Trophoblast cell (in vitro differentiated cells and primary cell): ENCODE results near the gene STRAP. TPM values are rescaled to one million over a fixed set of nuclear protein-coding genes. Genes with fewer than 3 reads are reported as not detected.

Experiments used
- DNase-seq, 2 donors: peaks; one replicate each; pipeline ENCODE4 v3.0.0-alpha.2; 2016
- H2AFZ ChIP-seq: 2 replicates; pipeline ENCODE4 v1.6.1; 2013; ENCODE audit warnings: low read length, moderate library complexity, mild to moderate bottlenecking; ENCODE audit not compliant: insufficient read depth, poor library complexity
- H2AK5ac ChIP-seq: 2 replicates; pipeline ENCODE4 v1.6.1; 2013; ENCODE audit warnings: mild to moderate bottlenecking, low read length
- H2BK120ac ChIP-seq: 2 replicates; pipeline ENCODE4 v1.6.1; 2013; ENCODE audit warnings: low read length, mild to moderate bottlenecking, moderate library complexity; ENCODE audit not compliant: insufficient read depth, poor library complexity
- H2BK12ac ChIP-seq: 2 replicates; pipeline ENCODE4 v1.6.1; 2013; ENCODE audit warnings: mild to moderate bottlenecking, low read length, moderate library complexity
- H2BK5ac ChIP-seq: 2 replicates; pipeline ENCODE4 v1.6.1; 2013; ENCODE audit warnings: low read length, low read depth, moderate library complexity, mild to moderate bottlenecking; ENCODE audit not compliant: poor library complexity
- H3K14ac ChIP-seq: 2 replicates; pipeline ENCODE4 v1.6.1; 2013; ENCODE audit warnings: mild to moderate bottlenecking, low read length
- H3K18ac ChIP-seq: 2 replicates; pipeline ENCODE4 v1.6.1; 2013; ENCODE audit warnings: mild to moderate bottlenecking, low read length
- H3K23ac ChIP-seq: 2 replicates; pipeline ENCODE4 v1.6.1; 2013; ENCODE audit warnings: low read length
- H3K27ac ChIP-seq: 2 replicates; pipeline ENCODE4 v1.5.1; 2013; ENCODE audit warnings: low read depth, mild to moderate bottlenecking, inconsistent platforms, low read length, moderate library complexity
- H3K27me3 ChIP-seq: 2 replicates; pipeline ENCODE4 v1.6.1; 2013; ENCODE audit warnings: inconsistent platforms, mild to moderate bottlenecking, low read length, moderate library complexity; ENCODE audit not compliant: insufficient read depth
- H3K36me3 ChIP-seq, 2 experiments: 1 replicate in 1 of 2; 2 replicates in 1 of 2; pipeline ENCODE4 v1.6.1; 2013; ENCODE audit warnings: low read length in 2 of 2, mild to moderate bottlenecking in 2 of 2, moderate library complexity in 1 of 2; ENCODE audit not compliant: insufficient read depth in 2 of 2, control insufficient read depth in 1 of 2
- H3K4ac ChIP-seq: 2 replicates; pipeline ENCODE4 v1.6.1; 2013; ENCODE audit warnings: low read depth, mild to moderate bottlenecking, low read length, moderate library complexity
- H3K4me1 ChIP-seq, 2 experiments: 1 replicate in 1 of 2; 2 replicates in 1 of 2; pipeline ENCODE4 v1.6.1; 2013; ENCODE audit warnings: low read length in 2 of 2, mild to moderate bottlenecking in 2 of 2, moderate library complexity in 1 of 2; ENCODE audit not compliant: insufficient read depth in 2 of 2, control insufficient read depth in 1 of 2
- H3K4me2 ChIP-seq: 2 replicates; pipeline ENCODE4 v1.6.1; 2013; ENCODE audit warnings: inconsistent platforms, mild to moderate bottlenecking, low read length, moderate library complexity
- H3K4me3 ChIP-seq: 2 replicates; pipeline ENCODE4 v1.5.1; 2013; ENCODE audit warnings: mild to moderate bottlenecking, low read depth, low read length, inconsistent platforms
- H3K79me1 ChIP-seq: one replicate; pipeline ENCODE4 v1.6.1; 2013; ENCODE audit warnings: low read length
- H3K79me2 ChIP-seq: 2 replicates; pipeline ENCODE4 v1.6.1; 2013; ENCODE audit warnings: low read length, mild to moderate bottlenecking; ENCODE audit not compliant: control insufficient read depth, insufficient read depth, poor library complexity
- H3K9ac ChIP-seq: 2 replicates; pipeline ENCODE4 v1.6.1; 2013; ENCODE audit warnings: mild to moderate bottlenecking, low read length
- H3K9me3 ChIP-seq: 2 replicates; pipeline ENCODE4 v1.6.1; 2013; ENCODE audit warnings: low read depth, mild to moderate bottlenecking, control low read depth, inconsistent platforms, low read length; ENCODE audit not compliant: insufficient read depth
- H4K12ac ChIP-seq: 2 replicates; pipeline ENCODE4 v1.6.1; 2013; ENCODE audit warnings: low read depth, mild to moderate bottlenecking, low read length, moderate library complexity
- H4K8ac ChIP-seq: 2 replicates; pipeline ENCODE4 v1.6.1; 2013; ENCODE audit warnings: low read depth, mild to moderate bottlenecking, low read length, moderate library complexity
- H4K91ac ChIP-seq: one replicate; pipeline ENCODE4 v1.6.1; 2013; ENCODE audit warnings: low read depth, mild to moderate bottlenecking, low read length, moderate library complexity
- WGBS: extraction: QIAGEN DNeasy Blood & Tissue Kit; methylation state at CpG from one replicate; pipeline ENCODE4 v1.1.7; 2013; ENCODE audit warnings: missing lambda C conversion rate; ENCODE audit not compliant: insufficient read length, insufficient coverage; ENCODE audit errors: extremely low coverage; 5-methylcytosine and 5-hydroxymethylcytosine counted together
- polyA plus RNA-seq: library from polyadenylated mRNA; stranded (reverse); fragments of 200-250 nt; gene quantifications from 2 replicates; pipeline ENCODE4 v1.2.3, GENCODE V29; 2013

STRAP gene
- polyA plus RNA-seq: 226 and 235 TPM in 2 replicates

- no peaks in the 10 kb centered on the region for H3K9me3 ChIP-seq
- H3K27ac ChIP-seq: peak within 1 kb of the TSS; percentile 91
- H3K79me2 ChIP-seq: peaks cover 17% of the 10 kb centered on the region
- H3K4me3 ChIP-seq: peak within 1 kb of the TSS; percentile 94
- H2AK5ac ChIP-seq: peak within 1 kb of the TSS; percentile 31
- peak within 1 kb of the TSS; percentile 44 for H2BK120ac ChIP-seq
- peak within 1 kb of the TSS; percentile 75 for H4K91ac ChIP-seq
- H3K9ac ChIP-seq: peak within 1 kb of the TSS; percentile 94
- H3K14ac ChIP-seq: peak within 1 kb of the TSS; percentile 92
- no peak within 1 kb of the TSS for H2BK12ac ChIP-seq
- H4K8ac ChIP-seq: peak within 1 kb of the TSS; percentile 92
- H3K36me3 ChIP-seq: peaks cover 2 to 5% of the 10 kb centered on the region in 2 experiments
- H4K12ac ChIP-seq: peak within 1 kb of the TSS; percentile 87
- peak; percentile 99 for DNase-seq
- no peaks in the 10 kb centered on the region for H3K27me3 ChIP-seq
- peak within 1 kb of the TSS; percentile 55 for H2BK5ac ChIP-seq
- peak within 1 kb of the TSS; percentile 42 for H3K18ac ChIP-seq
- H2AFZ ChIP-seq: peak within 1 kb of the TSS; percentile 92
- H3K4me2 ChIP-seq: peak within 1 kb of the TSS; percentile 90
- H3K79me1 ChIP-seq: peaks cover 10% of the 10 kb centered on the region
- H3K23ac ChIP-seq: no peak within 1 kb of the TSS
- H3K4ac ChIP-seq: peak within 1 kb of the TSS; percentile 73
- no CpG with 5 or more reads among the region's 63 CpGs for WGBS
- H3K4me1 ChIP-seq: no peaks in the 10 kb centered on the region
Observed at GRCh38 chr12:15882118-15882971, at the start of gene STRAP. TSS of gene STRAP (plus strand) at chr12:15882387. CDS start at chr12:15882708, 321 bp downstream.

GRCh38 chr12:15834575-15834974 is 47.6 kb upstream of the STRAP start:
- H4K12ac ChIP-seq: no peak overlapping the region
- peak; percentile 27 to 87 for DNase-seq
- no peaks in the 10 kb centered on the region for H3K9me3 ChIP-seq
- no peak overlapping the region for H4K8ac ChIP-seq
- no peak overlapping the region for H2BK12ac ChIP-seq
- no peak overlapping the region for H3K27ac ChIP-seq
- no peak overlapping the region for H3K9ac ChIP-seq
- no peak overlapping the region for H4K91ac ChIP-seq
- no CpG with 5 or more reads among the region's 4 CpGs for WGBS
- H3K79me1 ChIP-seq: no peaks in the 10 kb centered on the region
- no peak overlapping the region for H2AFZ ChIP-seq
- no peak overlapping the region for H3K4ac ChIP-seq
- no peak overlapping the region for H2BK5ac ChIP-seq
- H3K23ac ChIP-seq: no peak overlapping the region
- H3K36me3 ChIP-seq: no peaks in the 10 kb centered on the region
- H3K4me1 ChIP-seq: no peaks in the 10 kb centered on the region
- H2BK120ac ChIP-seq: no peak overlapping the region
- H3K14ac ChIP-seq: no peak overlapping the region
- no peak overlapping the region for H3K4me2 ChIP-seq
- H3K4me3 ChIP-seq: no peak overlapping the region
- no peaks in the 10 kb centered on the region for H3K79me2 ChIP-seq
- no peak overlapping the region for H3K18ac ChIP-seq
- no peak overlapping the region for H2AK5ac ChIP-seq
- H3K27me3 ChIP-seq: no peaks in the 10 kb centered on the region

DNA sequence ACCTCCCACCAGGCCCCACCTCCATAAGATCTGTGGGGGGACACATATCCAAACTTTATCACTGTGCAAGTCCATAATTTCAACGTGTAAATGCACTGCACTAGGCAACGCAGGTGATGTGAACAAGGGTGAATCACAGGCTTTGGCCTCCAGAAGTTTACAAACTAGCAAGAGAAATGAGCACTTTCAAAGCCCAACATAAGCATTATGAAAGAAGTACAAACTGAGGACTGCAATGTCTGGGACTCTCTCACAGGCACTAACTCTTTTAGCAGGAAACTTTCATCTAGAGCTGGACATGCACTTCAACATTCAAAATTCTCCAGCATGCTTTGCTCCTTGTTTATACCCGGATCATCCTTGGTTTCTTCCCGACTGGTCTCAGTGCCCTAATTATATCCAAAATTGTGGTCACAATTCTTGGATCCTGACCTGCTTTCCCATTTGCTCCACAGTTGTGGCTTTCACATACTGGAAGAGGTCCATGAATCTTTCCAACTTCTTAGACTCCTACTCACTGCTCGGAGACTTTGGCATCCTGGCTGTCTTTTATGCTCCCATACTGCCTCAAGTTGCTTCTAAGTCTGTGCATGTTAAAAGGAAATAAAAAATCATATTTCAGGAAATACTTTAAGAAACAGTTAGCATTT is 44.9 kb upstream of the STRAP start:
- Histone ChIP-seq H4K8ac (no peak overlapping the region), H3K14ac (no peak overlapping the region), H3K79me1 (no peaks in the 10 kb centered on the region), H3K4me1 (no peaks in the 10 kb centered on the region), H2AFZ (no peak overlapping the region), H3K36me3 (no peaks in the 10 kb centered on the region), H3K4me3 (no peak overlapping the region), H4K91ac (no peak overlapping the region), H3K23ac (no peak overlapping the region), H3K27me3 (no peaks in the 10 kb centered on the region), H3K9ac (no peak overlapping the region), H2BK5ac (no peak overlapping the region), H3K4ac (no peak overlapping the region), H3K9me3 (no peaks in the 10 kb centered on the region), H4K12ac (no peak overlapping the region), H3K79me2 (no peaks in the 10 kb centered on the region), H3K4me2 (no peak overlapping the region), H2AK5ac (no peak overlapping the region), H2BK12ac (no peak overlapping the region), H3K18ac (no peak overlapping the region), H3K27ac (no peak overlapping the region), H2BK120ac (no peak overlapping the region)
- no CpG with 5 or more reads among the region's 5 CpGs for WGBS
- no peak for DNase-seq

GRCh38 chr12:15839041-15839440 is 43.1 kb upstream of the STRAP start:
- no CpG with 5 or more reads among the region's 2 CpGs for WGBS
- H3K4me3 ChIP-seq: no peak overlapping the region
- no peak overlapping the region for H2BK5ac ChIP-seq
- no peak overlapping the region for H2BK120ac ChIP-seq
- H3K23ac ChIP-seq: no peak overlapping the region
- no peak overlapping the region for H2BK12ac ChIP-seq
- no peak overlapping the region for H3K4me2 ChIP-seq
- H3K18ac ChIP-seq: no peak overlapping the region
- no peak overlapping the region for H4K12ac ChIP-seq
- no peak overlapping the region for H2AFZ ChIP-seq
- no peaks in the 10 kb centered on the region for H3K27me3 ChIP-seq
- no peak overlapping the region for H2AK5ac ChIP-seq
- no peaks in the 10 kb centered on the region for H3K79me1 ChIP-seq
- no peak overlapping the region for H4K91ac ChIP-seq
- H3K36me3 ChIP-seq: no peaks in the 10 kb centered on the region
- H4K8ac ChIP-seq: no peak overlapping the region
- no peak overlapping the region for H3K9ac ChIP-seq
- H3K4me1 ChIP-seq: no peaks in the 10 kb centered on the region
- H3K4ac ChIP-seq: no peak overlapping the region
- no peak overlapping the region for H3K14ac ChIP-seq
- H3K27ac ChIP-seq: no peak overlapping the region
- H3K79me2 ChIP-seq: no peaks in the 10 kb centered on the region
- H3K9me3 ChIP-seq: no peaks in the 10 kb centered on the region
- no peak for DNase-seq
